HG02852 (cell line): ENCODE results near the gene TBC1D12.

Source experiments
- ATAC-seq: cut with Tn5 transposase; IDR thresholded peaks from one replicate; pipeline ENCODE4 v1.9.1; 2021; ENCODE audit warnings: mild to moderate bottlenecking, moderate library complexity; ENCODE audit not compliant: unreplicated experiment

Gene TBC1D12

GRCh38 chr10:94405406-94405805 lies 3.1 kb downstream of the TBC1D12 start:
- no peak for ATAC-seq

GRCh38 chr10:94407668-94408067 lies 5.3 kb downstream of the TBC1D12 start:
- no peak for ATAC-seq

- no peak for ATAC-seq
Observed at GRCh38 chr10:94409021-94409657, 6.8 kb downstream of the TBC1D12 start.

- no peak for ATAC-seq
Observed at GRCh38 chr10:94411304-94411703, 9.0 kb downstream of the TBC1D12 start.

GRCh38 chr10:94412449-94412848 lies 10.1 kb downstream of the TBC1D12 start:
- no peak for ATAC-seq

GRCh38 chr10:94413361-94413760 lies 11.0 kb downstream of the TBC1D12 start:
- ATAC-seq, result no peak

- ATAC-seq, result no peak
Observed at GRCh38 chr10:94416896-94417295, 14.6 kb downstream of the TBC1D12 start.

GRCh38 chr10:94417321-94417720 lies 15.0 kb downstream of the TBC1D12 start:
- ATAC-seq, result no peak

- no peak for ATAC-seq
Observed at GRCh38 chr10:94420516-94420915, 18.2 kb downstream of the TBC1D12 start.

GRCh38 chr10:94420998-94421528 lies 18.7 kb downstream of the TBC1D12 start:
- ATAC-seq, result no peak

GRCh38 chr10:94423627-94424026 lies 21.3 kb downstream of the TBC1D12 start:
- no peak for ATAC-seq

GRCh38 chr10:94424714-94425337 lies 22.5 kb downstream of the TBC1D12 start:
- ATAC-seq, result no peak

GRCh38 chr10:94425942-94426341 lies 23.6 kb downstream of the TBC1D12 start:
- no peak for ATAC-seq

GRCh38 chr10:94427166-94427565 lies 24.8 kb downstream of the TBC1D12 start:
- ATAC-seq, result no peak

GRCh38 chr10:94428766-94429707 lies 26.7 kb downstream of the TBC1D12 start:
- no peak for ATAC-seq

GRCh38 chr10:94430701-94431100 lies 28.4 kb downstream of the TBC1D12 start:
- ATAC-seq, result no peak

GRCh38 chr10:94432443-94432842 lies 30.1 kb downstream of the TBC1D12 start:
- no peak for ATAC-seq

GRCh38 chr10:94439275-94439861 lies 37.0 kb downstream of the TBC1D12 start:
- ATAC-seq, result no peak

- no peak for ATAC-seq
Observed at GRCh38 chr10:94440096-94440495, 37.8 kb downstream of the TBC1D12 start.

GRCh38 chr10:94443047-94443446 lies 40.7 kb downstream of the TBC1D12 start:
- no peak for ATAC-seq

GRCh38 chr10:94443549-94443948 lies 41.2 kb downstream of the TBC1D12 start:
- ATAC-seq, result no peak
